NCI-H1105 treated with DMSO at 0.1 percent for 48 hours (cell line): ENCODE measurements around the gene CCSAP.
A peak's percentile ranks its signal among the peaks of the same experiment; 100 is the strongest.
"Not testable (repeated sequence)": the region's sequence is repeated elsewhere in the genome, so short reads cannot be mapped to it uniquely, and the experiment has no call there.

Source experiments
- DNase-seq: peaks from one replicate; lab custom pipeline; 2025; lab: John Stamatoyannopoulos, UW

Gene CCSAP

DNA sequence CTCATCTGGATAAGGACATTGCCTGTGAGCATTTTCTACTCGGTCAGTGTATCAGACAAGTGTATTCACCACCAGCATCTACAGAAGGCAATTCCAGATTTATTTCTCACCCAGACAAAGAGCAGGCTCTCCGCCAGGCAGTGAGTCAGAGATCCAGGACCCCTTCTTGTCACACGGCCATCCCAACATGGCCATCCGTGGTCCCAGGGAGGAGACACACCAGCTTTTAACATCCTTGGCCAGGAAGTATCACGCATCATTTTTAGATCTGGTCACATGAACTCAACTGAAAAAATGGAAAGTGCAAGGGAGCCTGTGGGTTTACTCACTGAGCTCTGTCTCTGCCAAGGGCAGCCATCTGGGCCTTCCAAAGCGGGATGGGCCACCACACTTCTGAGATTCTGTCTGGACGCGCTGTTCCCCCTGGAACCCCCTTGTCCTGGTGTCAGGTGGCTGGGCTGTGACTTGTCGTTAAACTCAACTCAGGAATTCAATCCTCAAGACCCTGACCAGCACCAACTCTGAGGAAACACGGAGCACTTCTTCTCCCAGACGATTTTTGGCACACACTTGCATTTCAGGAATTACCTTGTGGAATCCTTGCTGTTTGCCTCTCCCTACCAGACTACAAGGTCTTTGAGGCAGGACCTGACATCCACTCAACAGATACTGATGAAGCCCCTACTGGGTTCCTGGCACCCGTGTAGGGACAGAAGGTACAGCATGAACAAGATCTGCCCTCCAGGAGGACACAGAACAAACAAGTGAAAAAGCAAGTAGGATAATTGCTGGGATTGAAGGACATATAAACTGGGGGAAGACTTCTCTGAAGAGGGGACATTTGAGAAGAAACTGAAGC lies 21.6 kb upstream of the CCSAP start:
- DNase-seq = no peak

- DNase-seq = no peak
Observed at GRCh38 chr1:229363723-229364122, 20.9 kb upstream of the CCSAP start.

- DNase-seq = no peak
Observed at GRCh38 chr1:229360420-229360819, 17.6 kb upstream of the CCSAP start.

DNA sequence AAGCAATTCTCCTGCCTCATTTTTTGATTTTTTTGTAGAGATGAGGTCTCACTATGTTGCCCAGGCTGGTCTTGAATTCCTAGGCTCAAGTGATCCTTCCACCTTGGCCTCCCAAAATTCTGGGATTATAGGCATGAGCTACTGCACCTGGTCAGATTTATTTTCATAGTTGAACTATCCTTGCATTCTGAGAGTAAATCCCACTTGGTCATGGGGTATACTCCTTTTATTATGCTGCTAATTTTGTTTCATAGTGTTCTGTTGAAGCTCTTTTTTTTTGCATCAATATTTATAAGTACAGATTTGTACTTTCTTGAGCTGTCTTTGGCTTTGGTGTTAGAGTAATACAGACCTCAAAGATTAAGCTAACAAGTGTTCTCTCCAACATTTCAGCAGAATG lies 12.8 kb upstream of the CCSAP start:
- DNase-seq = no peak

- DNase-seq = no peak
Observed at GRCh38 chr1:229354226-229354625, 11.4 kb upstream of the CCSAP start.

DNA sequence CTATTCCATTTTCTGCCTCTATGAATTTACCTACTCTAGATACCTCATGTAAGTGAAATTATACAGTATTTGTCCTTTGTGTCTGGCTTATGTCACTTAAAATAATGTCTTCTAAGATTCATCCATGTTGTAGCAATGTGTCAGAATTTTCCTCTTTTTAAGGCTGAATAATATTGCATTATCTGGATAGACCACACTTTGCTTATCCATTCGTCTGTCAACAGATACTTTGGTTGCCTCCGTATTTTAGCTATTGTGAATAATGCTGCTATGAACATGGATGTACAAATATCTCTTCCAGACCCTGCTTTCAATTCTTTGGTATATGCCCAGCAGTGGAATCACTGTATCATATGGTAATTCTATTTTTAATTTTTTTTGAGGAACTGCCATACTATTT lies 10.1 kb upstream of the CCSAP start:
- no peak for DNase-seq

GRCh38 chr1:229349463-229350385 lies 6.9 kb upstream of the CCSAP start:
- no peak for DNase-seq

GRCh38 chr1:229347528-229347927 lies 4.7 kb upstream of the CCSAP start:
- no peak for DNase-seq

DNA sequence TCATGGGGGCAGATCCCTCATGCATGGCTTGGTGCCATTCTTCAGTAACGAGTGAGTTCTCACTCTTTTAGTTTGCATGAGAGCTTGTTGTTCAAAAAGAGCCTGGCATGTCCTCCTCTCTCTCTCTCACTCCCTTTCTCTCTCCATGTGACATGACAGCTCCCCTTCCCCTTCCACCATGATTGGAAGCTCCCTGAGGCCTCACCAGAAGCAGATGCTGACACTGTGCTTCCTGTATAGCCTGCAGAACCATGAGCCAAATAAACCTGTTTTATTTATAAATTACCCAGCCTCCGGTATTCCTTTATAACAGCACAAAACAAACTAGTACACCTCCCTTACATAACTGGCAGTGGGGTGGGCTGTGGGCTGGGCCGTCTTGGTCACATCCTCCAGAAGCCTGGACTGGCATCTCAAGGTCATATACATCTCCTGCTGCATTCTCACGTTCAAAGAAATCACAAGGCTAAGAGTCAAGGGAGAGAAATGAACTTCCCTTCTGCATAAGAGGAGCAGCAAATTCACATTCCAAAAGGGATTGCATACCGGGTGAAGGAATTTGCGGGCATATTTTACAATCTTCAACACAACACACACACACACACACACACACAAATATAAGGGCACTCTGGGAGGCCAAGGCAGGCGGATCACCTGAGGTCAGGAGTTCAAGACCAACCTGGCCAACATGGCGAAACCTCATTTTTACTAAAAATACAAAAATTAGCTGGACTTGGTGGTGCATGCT lies 2.3 kb upstream of the CCSAP start:
- no peak for DNase-seq

DNA sequence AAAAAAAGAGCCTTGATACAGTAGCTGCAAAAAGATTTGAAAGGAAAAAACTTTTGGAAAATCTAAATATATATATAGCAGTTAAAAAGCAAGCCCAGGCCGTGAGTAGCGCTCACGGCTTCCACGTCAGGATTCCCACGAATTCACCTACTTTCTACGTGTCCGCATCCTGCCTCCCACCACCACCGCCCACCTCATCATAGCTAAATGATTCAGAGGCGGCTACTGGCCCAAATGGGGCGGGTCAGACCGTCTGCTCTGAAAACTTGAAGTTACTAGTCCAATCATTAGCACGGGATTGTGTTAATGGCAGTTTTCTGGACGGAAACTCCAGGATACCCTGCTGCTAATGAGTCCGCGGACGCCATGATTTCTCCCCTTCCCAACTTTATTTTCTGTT lies 1.3 kb upstream of the CCSAP start:
- no peak for DNase-seq

DNA sequence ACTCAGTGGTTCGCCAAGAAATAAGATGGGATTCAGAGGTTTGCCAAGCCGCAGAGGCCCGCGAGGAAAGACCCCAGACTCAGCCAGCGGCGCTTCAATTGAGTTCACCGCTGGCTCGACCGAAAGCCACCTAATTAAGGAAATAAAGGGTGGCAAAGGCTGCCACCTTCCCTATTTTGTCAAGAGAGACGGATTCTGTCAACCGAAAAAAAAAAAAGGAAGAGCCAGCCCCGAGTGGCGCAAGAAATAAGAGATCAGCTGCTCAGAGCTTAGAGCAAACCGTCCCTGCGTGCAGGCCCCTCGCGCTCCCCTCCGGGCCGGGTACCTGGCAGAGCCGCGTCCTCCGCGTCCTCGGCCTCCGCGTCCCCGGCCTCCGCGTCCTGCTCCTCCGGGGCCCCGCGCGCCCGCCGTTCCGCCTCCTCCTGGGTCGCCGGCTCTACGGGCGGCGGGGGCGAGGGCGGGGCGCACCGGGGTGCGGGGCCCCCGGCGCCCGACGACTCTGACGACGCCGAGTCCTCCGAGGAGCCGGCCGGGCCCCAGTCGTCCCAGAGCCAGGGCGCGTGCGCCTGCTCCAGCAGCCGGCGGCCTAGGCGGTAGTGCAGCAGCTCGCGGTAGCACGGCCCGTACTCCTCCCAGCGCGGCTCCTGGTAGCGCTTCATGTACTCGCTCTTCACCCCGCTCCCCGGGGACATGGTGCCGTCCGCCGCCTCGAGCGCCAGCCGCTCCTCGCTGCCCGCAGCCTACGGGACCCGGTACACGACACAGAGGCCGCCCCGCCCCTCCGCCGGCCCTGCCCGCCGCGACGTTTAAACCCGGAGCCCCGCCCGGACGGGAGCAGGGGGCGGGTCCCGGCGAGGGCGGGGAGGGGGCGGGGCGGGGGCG lies 832 bp downstream of the CCSAP start:
- peak; percentile 62 for DNase-seq

- no peak for DNase-seq
Observed at GRCh38 chr1:229340496-229340895, 2.4 kb downstream of the CCSAP start.

GRCh38 chr1:229339520-229339919 lies 3.3 kb downstream of the CCSAP start:
- DNase-seq = no peak

- no peak for DNase-seq
Observed at GRCh38 chr1:229339086-229339485, 3.8 kb downstream of the CCSAP start.

DNA sequence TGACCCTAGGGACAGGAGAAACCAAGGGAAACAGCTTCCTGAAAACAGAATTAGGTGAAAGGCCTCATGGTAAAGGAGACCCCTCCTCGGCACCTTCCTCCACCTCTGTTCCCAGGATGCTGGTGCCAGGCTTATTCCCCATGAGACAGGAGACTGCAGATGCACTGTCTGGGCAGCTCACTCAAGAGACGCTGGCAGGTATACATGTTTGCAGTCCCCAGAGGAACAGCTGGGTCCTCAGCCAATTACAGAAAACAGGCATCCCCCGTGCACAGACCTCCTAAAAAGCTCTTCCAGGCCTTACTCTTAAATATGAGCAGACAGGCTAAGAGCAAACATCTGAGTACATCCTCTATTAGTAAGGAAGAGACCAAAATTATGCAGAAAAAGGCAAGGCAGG lies 6.5 kb downstream of the CCSAP start:
- DNase-seq = peak; percentile 1

GRCh38 chr1:229334716-229335115 lies 8.1 kb downstream of the CCSAP start:
- DNase-seq = no peak

DNA sequence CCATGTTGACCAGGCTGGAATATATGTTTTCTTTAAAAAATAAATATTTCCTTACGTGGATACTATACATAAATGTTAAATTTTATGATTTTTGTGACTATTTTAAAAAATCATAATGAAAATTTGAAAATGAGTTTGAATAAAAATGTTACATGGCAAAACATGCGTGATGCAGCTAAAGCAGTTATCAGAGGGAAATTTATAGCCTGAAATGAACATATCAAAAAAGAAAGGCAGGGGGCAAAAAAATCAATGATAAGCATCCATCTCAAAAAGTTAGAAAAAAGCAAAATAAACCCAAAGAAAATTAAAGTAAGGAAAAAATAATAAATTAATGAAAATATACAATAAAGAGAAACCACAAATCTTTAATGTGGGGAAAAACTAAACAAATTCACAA lies 8.6 kb downstream of the CCSAP start:
- DNase-seq = no peak

- no peak for DNase-seq
Observed at GRCh38 chr1:229328598-229329362, 14.1 kb downstream of the CCSAP start.

DNA sequence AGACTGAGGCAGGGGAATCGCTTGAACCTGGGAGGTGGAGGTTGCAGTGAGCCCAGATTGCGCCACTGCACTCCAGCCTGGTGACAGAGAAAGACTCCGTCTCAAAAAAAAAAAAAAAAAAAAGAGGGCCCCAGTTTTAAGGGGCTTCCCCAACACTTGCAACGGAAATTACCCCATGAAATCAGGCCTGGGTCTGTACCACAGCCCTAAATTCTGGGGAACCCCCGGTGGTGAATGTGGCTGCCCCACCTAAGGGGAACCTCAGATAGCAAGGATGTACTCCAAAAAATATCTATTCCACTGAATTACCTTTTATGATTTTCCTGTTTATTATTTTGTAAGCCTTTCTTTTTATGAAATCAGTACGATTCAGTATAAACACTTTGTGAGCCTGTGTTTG lies 15.1 kb downstream of the CCSAP start:
- DNase-seq = not testable (repeated sequence)

DNA sequence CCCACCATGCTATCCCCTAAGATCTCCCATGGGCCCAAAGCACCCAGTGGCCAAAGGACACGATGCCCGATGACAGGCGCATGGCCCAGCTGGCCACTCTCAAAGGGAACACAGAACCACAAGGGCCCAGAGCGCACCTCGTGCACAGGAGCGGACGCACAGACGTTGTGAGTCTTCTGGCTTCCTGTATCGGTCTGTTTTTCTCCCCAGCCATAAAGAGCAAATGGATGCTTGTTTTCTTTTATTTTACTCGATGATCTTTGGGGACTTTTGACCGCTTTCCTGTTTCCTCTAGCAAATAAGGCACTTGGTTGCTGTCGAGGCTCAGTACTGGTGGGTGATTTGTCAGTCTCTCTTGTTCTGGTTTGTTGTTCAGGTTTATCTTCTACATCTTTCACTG lies 16.2 kb downstream of the CCSAP start:
- no peak for DNase-seq
